Activated naive CD8-positive, alpha-beta T cell treated with anti-CD3 and anti-CD28 coated beads, Interleukin-2, amount 10 ng/mL, durations not matched to agents 7 days and 5 days (primary cell): ENCODE measurements around the gene CAD. TPM values are rescaled to one million over a fixed set of nuclear protein-coding genes. Genes with fewer than 3 reads are reported as not detected.
A peak's percentile ranks its signal among the peaks of the same experiment; 100 is the strongest.

Experiments used
- ATAC-seq: fragments of 150-1000 bp; cut with Tn5 transposase; one replicate; pipeline ENCODE4 v1.10.0; 2021; ENCODE audit warnings: low read depth, moderate library complexity
- POLR2A ChIA-PET: fragments of 350-600 bp; sonication (Branson Sonifier 250); formaldehyde crosslinking; loops from one replicate; lab custom pipeline; 2021; ENCODE audit warnings: antibody characterized with exemption; lab: Charles Lee
- DNase-seq: peaks from one replicate; pipeline ENCODE4 v3.0.0; 2021
- H3K27ac Mint-ChIP-seq: one replicate; pipeline ENCODE4 v1.8.0; 2022; ENCODE audit warnings: mild to moderate bottlenecking, mixed read lengths
- H3K27me3 Mint-ChIP-seq: one replicate; pipeline ENCODE4 v1.8.0; 2022; ENCODE audit warnings: mild to moderate bottlenecking, moderate library complexity, mixed read lengths
- H3K36me3 Mint-ChIP-seq: one replicate; pipeline ENCODE4 v1.8.0; 2021; ENCODE audit warnings: mild to moderate bottlenecking, mixed read lengths
- H3K4me1 Mint-ChIP-seq: one replicate; pipeline ENCODE4 v1.8.0; 2021; ENCODE audit warnings: mixed read lengths
- H3K4me3 Mint-ChIP-seq: one replicate; pipeline ENCODE4 v1.8.0; 2022; ENCODE audit warnings: mild to moderate bottlenecking, moderate library complexity, mixed read lengths
- H3K9me3 Mint-ChIP-seq: one replicate; pipeline ENCODE4 v1.8.0; 2021; ENCODE audit warnings: mixed read lengths
- total RNA-seq, 2 experiments: library from RNA; stranded (reverse); gene quantifications; one replicate each; pipeline ENCODE4 v1.2.3, GENCODE V29; 2021

Gene CAD
- total RNA-seq, 2 experiments from 2014 or later, result 60.1 to 60.4 TPM

- POLR2A ChIA-PET, result no interaction called here
- DNase-seq (no peak), ATAC-seq (no peak)
- no peaks in the 10 kb centered on the region for H3K27me3 Mint-ChIP-seq
- no peaks in the 10 kb centered on the region for H3K9me3 Mint-ChIP-seq
- H3K4me3 Mint-ChIP-seq, result no peak overlapping the region
- peaks cover 29% of the 10 kb centered on the region for H3K36me3 Mint-ChIP-seq
- H3K27ac Mint-ChIP-seq, result no peak overlapping the region
- H3K4me1 Mint-ChIP-seq, result peaks cover 29% of the 10 kb centered on the region
Measured at GRCh38 chr2:27221166-27221565, 4.0 kb downstream of the CAD start.

GRCh38 chr2:27222407-27222806 lies 5.2 kb downstream of the CAD start:
- H3K27me3 Mint-ChIP-seq, result no peaks in the 10 kb centered on the region
- DNase-seq, result no peak
- no peak overlapping the region for H3K27ac Mint-ChIP-seq
- no peak overlapping the region for H3K4me3 Mint-ChIP-seq
- peaks cover 23% of the 10 kb centered on the region for H3K4me1 Mint-ChIP-seq
- POLR2A ChIA-PET, result no interaction called here
- ATAC-seq, result no peak
- no peaks in the 10 kb centered on the region for H3K9me3 Mint-ChIP-seq
- peaks cover 36% of the 10 kb centered on the region for H3K36me3 Mint-ChIP-seq

DNA sequence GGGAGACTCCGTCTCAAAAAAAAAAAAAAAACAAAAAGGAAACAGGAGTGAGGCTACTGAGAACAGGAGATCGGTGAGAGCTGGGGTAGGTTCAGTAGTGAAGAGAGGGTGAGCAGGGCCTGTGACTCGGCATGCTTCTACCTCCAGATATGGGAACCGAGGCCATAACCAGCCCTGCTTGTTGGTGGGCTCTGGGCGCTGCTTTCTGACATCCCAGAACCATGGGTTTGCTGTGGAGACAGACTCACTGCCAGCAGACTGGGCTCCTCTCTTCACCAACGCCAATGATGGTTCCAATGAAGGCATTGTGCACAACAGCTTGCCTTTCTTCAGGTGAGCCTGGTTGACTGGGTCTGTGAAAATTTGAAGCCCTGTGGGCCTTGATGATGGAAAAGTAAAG lies 6.2 kb downstream of the CAD start:
- Mint-ChIP-seq H3K4me3 (no peak overlapping the region), H3K27me3 (no peaks in the 10 kb centered on the region), H3K4me1 (peaks cover 13% of the 10 kb centered on the region), H3K9me3 (no peaks in the 10 kb centered on the region), H3K27ac (peak overlapping the region; percentile 58), H3K36me3 (peaks cover 31% of the 10 kb centered on the region)
- ATAC-seq (no peak), DNase-seq (no peak)
- POLR2A ChIA-PET, result interaction anchor here (1.0 to 1.1 kb wide), 2 partner anchors 10 to 13 kb away, joined by 3 read pairs; no protein-coding TSS in a partner anchor

GRCh38 chr2:27225526-27225925 lies 8.4 kb downstream of the CAD start:
- no peak for DNase-seq
- POLR2A ChIA-PET, result interaction anchor here (0.9 kb wide), 1 partner anchor 8 kb away, joined by 3 read pairs; the partner anchor contains the start of gene CAD
- Mint-ChIP-seq H3K27me3 (no peaks in the 10 kb centered on the region), H3K4me1 (peaks cover 6% of the 10 kb centered on the region), H3K36me3 (peaks cover 22% of the 10 kb centered on the region), H3K4me3 (no peak overlapping the region), H3K9me3 (no peaks in the 10 kb centered on the region), H3K27ac (peak overlapping the region; percentile 52)
- no peak for ATAC-seq

- no peak overlapping the region for H3K4me3 Mint-ChIP-seq
- DNase-seq (no peak), ATAC-seq (no peak)
- POLR2A ChIA-PET, result no interaction called here
- peaks cover 4% of the 10 kb centered on the region for H3K4me1 Mint-ChIP-seq
- H3K9me3 Mint-ChIP-seq, result no peaks in the 10 kb centered on the region
- no peaks in the 10 kb centered on the region for H3K27me3 Mint-ChIP-seq
- no peak overlapping the region for H3K27ac Mint-ChIP-seq
- H3K36me3 Mint-ChIP-seq, result peaks cover 17% of the 10 kb centered on the region
Measured at GRCh38 chr2:27227501-27227900, 10.3 kb downstream of the CAD start.

GRCh38 chr2:27231921-27232320 lies 14.8 kb downstream of the CAD start:
- ATAC-seq (no peak), DNase-seq (no peak)
- Mint-ChIP-seq H3K36me3 (peaks cover 16% of the 10 kb centered on the region), H3K4me1 (no peaks in the 10 kb centered on the region), H3K27ac (no peak overlapping the region), H3K4me3 (no peak overlapping the region), H3K27me3 (no peaks in the 10 kb centered on the region), H3K9me3 (no peaks in the 10 kb centered on the region)
- POLR2A ChIA-PET, result interaction anchor here (1.0 to 1.7 kb wide), 2 partner anchors 10 to 20 kb away, joined by 3 to 4 read pairs; partner anchors contain the start of genes ATRAID and SLC5A6

GRCh38 chr2:27233341-27233740 lies 16.2 kb downstream of the CAD start:
- H3K9me3 Mint-ChIP-seq, result no peaks in the 10 kb centered on the region
- DNase-seq (no peak), ATAC-seq (no peak)
- POLR2A ChIA-PET, result no interaction called here
- H3K27me3 Mint-ChIP-seq, result no peaks in the 10 kb centered on the region
- peaks cover 17% of the 10 kb centered on the region for H3K36me3 Mint-ChIP-seq
- H3K4me1 Mint-ChIP-seq, result no peaks in the 10 kb centered on the region
- no peak overlapping the region for H3K27ac Mint-ChIP-seq
- H3K4me3 Mint-ChIP-seq, result no peak overlapping the region

DNA sequence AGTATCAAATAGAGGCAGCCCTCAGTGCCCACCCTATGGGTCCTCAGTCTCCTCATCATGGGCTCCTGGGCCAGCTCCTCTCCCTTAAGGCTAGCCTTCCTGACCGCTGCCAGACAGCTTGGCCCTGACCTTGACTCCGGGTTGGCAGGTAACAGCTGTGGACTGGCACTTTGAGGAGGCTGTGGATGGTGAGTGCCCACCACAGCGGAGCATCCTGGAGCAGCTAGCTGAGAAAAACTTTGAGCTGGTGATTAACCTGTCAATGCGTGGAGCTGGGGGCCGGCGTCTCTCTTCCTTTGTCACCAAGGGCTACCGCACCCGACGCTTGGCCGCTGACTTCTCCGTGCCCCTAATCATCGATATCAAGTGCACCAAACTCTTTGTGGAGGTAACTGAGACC lies 19.0 kb downstream of the CAD start:
- Mint-ChIP-seq H3K9me3 (no peaks in the 10 kb centered on the region), H3K4me3 (no peak overlapping the region), H3K27me3 (no peaks in the 10 kb centered on the region), H3K4me1 (no peaks in the 10 kb centered on the region), H3K36me3 (peaks cover 24% of the 10 kb centered on the region), H3K27ac (no peak overlapping the region)
- ATAC-seq (no peak), DNase-seq (no peak)
- POLR2A ChIA-PET, result interaction anchor here (0.5 kb wide), 2 partner anchors 443 to 842 kb away, joined by 3 to 5 read pairs; no protein-coding TSS in a partner anchor

GRCh38 chr2:27236626-27237025 lies 19.5 kb downstream of the CAD start:
- H3K4me3 Mint-ChIP-seq, result no peak overlapping the region
- H3K4me1 Mint-ChIP-seq, result no peaks in the 10 kb centered on the region
- no peaks in the 10 kb centered on the region for H3K27me3 Mint-ChIP-seq
- POLR2A ChIA-PET, result no interaction called here
- H3K27ac Mint-ChIP-seq, result no peak overlapping the region
- H3K9me3 Mint-ChIP-seq, result no peaks in the 10 kb centered on the region
- peaks cover 26% of the 10 kb centered on the region for H3K36me3 Mint-ChIP-seq
- ATAC-seq, result no peak
- DNase-seq, result no peak

DNA sequence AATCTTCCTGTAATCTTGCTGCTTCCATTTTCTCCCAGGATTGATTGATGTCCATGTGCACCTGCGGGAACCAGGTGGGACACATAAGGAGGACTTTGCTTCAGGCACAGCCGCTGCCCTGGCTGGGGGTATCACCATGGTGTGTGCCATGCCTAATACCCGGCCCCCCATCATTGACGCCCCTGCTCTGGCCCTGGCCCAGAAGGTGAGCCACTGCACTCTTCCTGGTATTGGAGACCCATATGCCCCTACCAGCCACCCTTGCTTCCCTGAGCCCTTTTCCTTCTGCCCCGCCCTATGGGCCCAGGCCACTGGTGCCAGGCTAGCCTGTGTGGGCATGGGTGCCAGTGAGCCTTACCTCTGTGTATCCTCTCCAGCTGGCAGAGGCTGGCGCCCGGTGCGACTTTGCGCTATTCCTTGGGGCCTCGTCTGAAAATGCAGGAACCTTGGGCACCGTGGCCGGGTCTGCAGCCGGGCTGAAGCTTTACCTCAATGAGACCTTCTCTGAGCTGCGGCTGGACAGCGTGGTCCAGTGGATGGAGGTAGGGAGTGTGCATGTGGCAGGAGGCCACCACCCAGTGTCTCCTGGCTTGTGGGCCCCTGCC lies 20.3 kb downstream of the CAD start:
- H3K36me3 Mint-ChIP-seq, result peaks cover 26% of the 10 kb centered on the region
- POLR2A ChIA-PET, result no interaction called here
- H3K4me3 Mint-ChIP-seq, result no peak overlapping the region
- H3K9me3 Mint-ChIP-seq, result no peaks in the 10 kb centered on the region
- no peak for DNase-seq
- ATAC-seq, result no peak
- H3K27me3 Mint-ChIP-seq, result no peaks in the 10 kb centered on the region
- peaks cover 5% of the 10 kb centered on the region for H3K4me1 Mint-ChIP-seq
- no peak overlapping the region for H3K27ac Mint-ChIP-seq

DNA sequence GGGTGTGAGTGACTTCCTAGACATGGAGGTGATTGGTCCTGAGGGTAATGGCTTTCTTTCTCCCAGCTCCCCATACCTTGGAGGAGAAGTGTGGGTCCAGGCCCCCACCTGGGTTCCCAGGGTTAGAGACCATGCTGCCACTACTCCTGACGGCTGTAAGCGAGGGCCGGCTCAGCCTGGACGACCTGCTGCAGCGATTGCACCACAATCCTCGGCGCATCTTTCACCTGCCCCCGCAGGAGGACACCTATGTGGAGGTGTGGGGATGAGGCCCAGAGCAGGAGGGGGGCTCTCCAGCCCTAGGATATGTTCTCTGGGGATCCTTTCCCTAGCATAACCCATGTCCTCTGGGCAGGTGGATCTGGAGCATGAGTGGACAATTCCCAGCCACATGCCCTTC lies 21.8 kb downstream of the CAD start:
- Mint-ChIP-seq H3K4me3 (no peak overlapping the region), H3K27me3 (no peaks in the 10 kb centered on the region), H3K36me3 (peaks cover 21% of the 10 kb centered on the region), H3K27ac (no peak overlapping the region), H3K4me1 (peaks cover 5% of the 10 kb centered on the region), H3K9me3 (no peaks in the 10 kb centered on the region)
- DNase-seq, result no peak
- ATAC-seq, result no peak
- POLR2A ChIA-PET, result no interaction called here

GRCh38 chr2:27240406-27240805 lies 23.2 kb downstream of the CAD start:
- POLR2A ChIA-PET, result interaction anchor here (1.1 kb wide), 1 partner anchor 139 kb away, joined by 3 read pairs; no protein-coding TSS in a partner anchor
- H3K36me3 Mint-ChIP-seq, result peaks cover 21% of the 10 kb centered on the region
- H3K27me3 Mint-ChIP-seq, result no peaks in the 10 kb centered on the region
- H3K27ac Mint-ChIP-seq, result no peak overlapping the region
- ATAC-seq, result no peak
- H3K9me3 Mint-ChIP-seq, result no peaks in the 10 kb centered on the region
- no peak for DNase-seq
- H3K4me3 Mint-ChIP-seq, result no peak overlapping the region
- H3K4me1 Mint-ChIP-seq, result peaks cover 5% of the 10 kb centered on the region

- peaks cover 5% of the 10 kb centered on the region for H3K4me1 Mint-ChIP-seq
- H3K9me3 Mint-ChIP-seq, result no peaks in the 10 kb centered on the region
- DNase-seq, result no peak
- POLR2A ChIA-PET, result interaction anchor here (1.6 kb wide), 1 partner anchor 11 kb away, joined by 4 read pairs; no protein-coding TSS in a partner anchor
- peak; percentile 61 for ATAC-seq
- H3K27ac Mint-ChIP-seq, result peak overlapping the region; percentile 34
- peaks cover 14% of the 10 kb centered on the region for H3K36me3 Mint-ChIP-seq
- H3K27me3 Mint-ChIP-seq, result no peaks in the 10 kb centered on the region
- H3K4me3 Mint-ChIP-seq, result no peak overlapping the region
Measured at GRCh38 chr2:27241761-27242613, 24.8 kb downstream of the CAD start.
